Activated CD4-positive, alpha-beta T cell treated with anti-CD3 and anti-CD28 coated beads, Interleukin-2, amount 50 U/mL, for 1 hour (primary cell): ENCODE measurements around the gene TMEM86B.
A peak's percentile ranks its signal among the peaks of the same experiment; 100 is the strongest.
"Not testable (repeated sequence)": the region's sequence is repeated elsewhere in the genome, so short reads cannot be mapped to it uniquely, and the experiment has no call there.

Experiments used
- DNase-seq: peaks from one replicate; pipeline ENCODE4 v3.0.0-alpha.2; 2020

The TMEM86B gene

GRCh38 chr19:55216461-55217198, 11.9 kb downstream of the TMEM86B start:
- peak; percentile 46 for DNase-seq

GRCh38 chr19:55213547-55213946, 15.0 kb downstream of the TMEM86B start:
- no peak for DNase-seq

GRCh38 chr19:55212447-55212846, 16.1 kb downstream of the TMEM86B start:
- DNase-seq: peak; percentile 32

GRCh38 chr19:55209693-55210472, 18.7 kb downstream of the TMEM86B start:
- no peak for DNase-seq

GRCh38 chr19:55208880-55209692, 19.5 kb downstream of the TMEM86B start, which contains the start of gene PTPRH:
PTPRH (minus strand) TSS chr19:55209501; CDS start chr19:55209433, 68 bp downstream.
- no peak for DNase-seq

- no peak for DNase-seq
These were observed 21.7 kb downstream of the TMEM86B start for GRCh38 chr19:55206664-55207500.

- DNase-seq: not testable (repeated sequence)
These were observed 26.4 kb downstream of the TMEM86B start for GRCh38 chr19:55202199-55202598.

GRCh38 chr19:55199620-55200204, 28.9 kb downstream of the TMEM86B start:
- no peak for DNase-seq

GRCh38 chr19:55198651-55199050, 29.9 kb downstream of the TMEM86B start:
- DNase-seq: no peak

GRCh38 chr19:55197528-55197927, 31.0 kb downstream of the TMEM86B start:
- no peak for DNase-seq

GRCh38 chr19:55196803-55197202, 31.8 kb downstream of the TMEM86B start:
- DNase-seq: no peak

GRCh38 chr19:55193481-55193880, 35.1 kb downstream of the TMEM86B start:
- no peak for DNase-seq

- DNase-seq: no peak
These were observed 39.1 kb downstream of the TMEM86B start for GRCh38 chr19:55189403-55189835.

- no peak for DNase-seq
These were observed 39.9 kb downstream of the TMEM86B start for GRCh38 chr19:55188625-55189024.

GRCh38 chr19:55186080-55186479, 42.5 kb downstream of the TMEM86B start:
- DNase-seq: no peak

GRCh38 chr19:55181740-55182139, 46.8 kb downstream of the TMEM86B start:
- DNase-seq: no peak

GRCh38 chr19:55179606-55180484, 48.7 kb downstream of the TMEM86B start, which contains the start of gene SYT5:
SYT5 (minus strand) TSS chr19:55180289; CDS start chr19:55179041, 1,248 bp downstream.
- peak; percentile 66 for DNase-seq

GRCh38 chr19:55178781-55179599, 49.6 kb downstream of the TMEM86B start:
- peak; percentile 98 for DNase-seq
